TTC549 (cell line): ENCODE results near the gene WFIKKN1.

Experiments
- FAIRE-seq: peaks from 2 replicates; lab custom pipeline; 2012; peaks lifted over from hg19 to GRCh38; lab: Jason Lieb, UNC

Gene WFIKKN1

DNA sequence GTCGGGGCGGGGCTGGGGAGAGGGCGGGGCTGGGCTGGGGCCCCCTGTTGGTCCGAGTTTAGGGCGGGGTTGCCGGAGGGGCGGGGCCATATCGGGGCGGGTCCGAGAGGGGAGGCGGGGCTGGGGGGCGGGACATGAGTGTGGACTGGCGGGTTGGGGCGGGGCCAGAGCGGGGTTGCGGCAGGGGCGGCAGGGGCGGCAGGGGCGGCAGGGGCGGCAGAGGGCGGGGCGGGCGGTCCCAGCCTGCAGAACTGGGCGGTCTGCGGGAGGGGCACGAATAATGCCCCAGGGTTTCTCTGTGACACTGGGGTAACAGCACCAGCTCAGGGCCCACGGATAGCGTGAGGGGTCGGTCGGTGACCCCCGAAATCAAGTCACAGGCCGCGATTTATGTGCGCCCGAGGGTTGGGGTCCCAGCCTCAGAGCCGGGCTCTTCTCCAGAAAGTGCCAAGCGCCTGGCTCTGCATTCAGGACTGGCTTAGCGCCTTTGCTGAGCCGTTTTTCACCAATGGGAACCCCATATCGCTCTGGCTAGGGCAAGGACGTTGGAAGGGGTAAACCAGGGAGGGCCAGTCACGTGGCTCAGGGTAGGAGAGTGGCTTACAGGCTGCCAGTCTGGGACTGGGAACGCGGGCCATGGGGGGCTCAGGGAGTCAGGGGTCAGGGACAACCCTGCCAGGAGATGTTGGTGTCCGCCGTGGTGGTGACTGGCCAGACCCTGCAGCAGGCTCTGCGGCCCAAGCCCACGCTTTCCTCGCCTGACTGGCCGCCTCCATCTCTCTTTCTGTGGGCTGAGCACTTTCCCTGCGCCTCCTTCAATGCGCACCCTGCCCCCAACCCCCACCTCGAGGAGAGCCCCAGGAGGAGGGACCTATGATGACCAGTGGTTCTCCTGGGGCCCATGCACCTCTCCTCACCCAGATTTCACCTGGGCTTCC lies 6.6 kb downstream of the WFIKKN1 start:
- no peak for FAIRE-seq

DNA sequence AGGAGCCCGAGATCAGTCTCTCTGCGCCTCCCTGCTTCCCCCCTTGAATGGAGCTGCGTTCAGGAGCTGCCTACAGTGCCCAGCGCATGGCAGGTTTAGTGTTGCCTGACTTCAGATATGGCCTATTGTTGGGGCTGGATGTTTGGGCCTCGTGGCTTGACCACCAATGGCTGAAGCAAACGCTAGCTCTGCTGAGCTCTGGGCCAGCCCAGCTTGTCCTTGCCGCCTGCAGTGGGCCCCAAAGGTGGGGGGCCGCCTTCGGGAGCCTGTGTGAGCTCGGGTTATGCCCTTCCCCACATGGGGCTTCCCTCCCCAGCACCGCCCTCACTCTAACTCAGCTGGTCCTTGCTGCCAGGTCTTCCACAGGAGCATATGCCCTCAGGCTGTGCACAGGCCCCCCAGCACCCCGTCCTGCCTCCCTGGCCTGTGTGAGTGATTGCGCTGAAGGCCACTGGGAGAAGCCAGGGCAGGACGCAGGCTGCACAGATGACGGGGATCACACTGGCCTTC lies 7.3 kb downstream of the WFIKKN1 start:
- FAIRE-seq = no peak

DNA sequence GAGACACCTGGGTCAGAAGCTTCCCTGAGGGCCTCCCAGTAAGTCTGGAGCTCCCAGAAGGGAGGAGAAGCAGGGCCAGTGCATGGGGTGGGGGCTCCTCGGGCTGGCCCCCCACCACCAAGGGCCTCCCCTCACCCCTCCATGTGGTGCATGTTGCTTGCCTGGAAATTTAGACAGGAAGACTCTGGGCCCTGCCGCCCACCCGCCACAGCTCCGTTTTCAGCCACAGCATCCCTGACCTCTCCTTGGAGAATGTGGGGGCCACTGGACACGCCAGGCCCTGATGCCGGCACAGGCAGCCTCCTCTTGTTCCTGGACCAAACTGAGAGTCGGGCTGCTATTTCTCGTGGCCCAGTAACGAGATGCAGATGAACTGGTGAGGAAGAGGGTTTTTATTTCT lies 8.1 kb downstream of the WFIKKN1 start:
- no peak for FAIRE-seq

DNA sequence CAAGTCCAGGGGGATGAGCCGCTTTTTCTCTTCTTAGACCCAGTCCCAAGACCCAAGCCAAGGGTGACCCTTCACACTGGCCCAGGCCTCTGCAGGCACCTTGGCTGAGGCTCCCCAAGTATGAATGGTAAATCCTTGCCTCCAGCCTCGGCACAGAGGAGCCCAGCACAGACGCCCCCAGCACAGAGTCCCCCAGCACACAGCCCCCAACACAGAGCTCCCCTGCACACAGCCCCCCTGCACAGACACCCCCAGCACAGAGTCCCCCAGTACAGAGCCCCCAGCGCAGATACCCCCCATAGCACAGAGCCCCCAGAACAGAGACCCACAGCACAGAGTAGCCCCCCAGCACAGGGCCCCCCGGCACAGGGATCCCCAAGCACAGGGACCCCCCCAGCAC lies 9.8 kb downstream of the WFIKKN1 start:
- FAIRE-seq = no peak

DNA sequence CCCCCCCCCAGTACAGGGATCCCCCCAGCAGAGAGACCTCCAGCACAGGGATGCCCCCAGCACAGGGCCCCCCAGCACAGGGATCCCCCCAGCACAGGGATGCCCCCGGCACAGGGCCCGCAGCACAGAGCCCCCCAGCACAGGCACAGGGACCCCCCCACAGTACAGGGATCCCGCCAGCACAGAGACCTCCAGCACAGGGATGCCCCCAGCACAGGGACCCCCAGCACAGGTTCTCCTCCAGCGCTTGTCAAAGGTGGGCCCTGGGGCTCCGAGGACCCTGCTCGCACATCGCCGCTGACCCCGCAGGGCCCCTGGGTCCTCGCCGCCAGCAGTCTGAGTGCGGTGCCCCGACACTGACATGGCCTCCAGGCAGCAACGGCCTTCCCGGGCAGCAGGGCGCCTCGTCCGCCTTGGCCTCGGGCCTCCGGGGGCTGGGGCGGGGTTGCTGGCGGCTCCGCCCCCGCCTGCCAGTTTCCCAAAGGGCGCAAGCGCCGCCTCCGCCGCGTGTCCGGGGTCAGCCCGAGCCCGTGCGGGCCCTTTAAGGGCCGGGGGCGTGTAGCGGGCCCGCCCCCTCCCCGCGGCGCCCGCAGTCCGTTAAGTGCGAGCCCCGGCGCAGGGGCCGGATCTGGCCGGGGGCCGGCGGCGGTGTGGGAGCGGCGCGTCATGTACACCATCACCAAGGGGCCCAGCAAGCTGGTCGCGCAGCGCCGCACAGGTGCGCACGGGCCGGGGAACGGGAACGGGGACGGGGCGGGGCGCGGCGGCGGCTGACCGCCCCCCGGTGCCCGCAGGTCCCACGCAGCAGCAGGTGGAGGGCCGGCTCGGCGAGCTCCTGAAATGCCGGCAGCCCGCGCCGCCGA lies 10.8 kb downstream of the WFIKKN1 start, which contains the start of gene MCRIP2:
Gene MCRIP2, plus strand, starts transcription at position 503 of the 863 bp plus-strand sequence. Its CDS starts 164 bp downstream, at position 667.
- FAIRE-seq = no peak

DNA sequence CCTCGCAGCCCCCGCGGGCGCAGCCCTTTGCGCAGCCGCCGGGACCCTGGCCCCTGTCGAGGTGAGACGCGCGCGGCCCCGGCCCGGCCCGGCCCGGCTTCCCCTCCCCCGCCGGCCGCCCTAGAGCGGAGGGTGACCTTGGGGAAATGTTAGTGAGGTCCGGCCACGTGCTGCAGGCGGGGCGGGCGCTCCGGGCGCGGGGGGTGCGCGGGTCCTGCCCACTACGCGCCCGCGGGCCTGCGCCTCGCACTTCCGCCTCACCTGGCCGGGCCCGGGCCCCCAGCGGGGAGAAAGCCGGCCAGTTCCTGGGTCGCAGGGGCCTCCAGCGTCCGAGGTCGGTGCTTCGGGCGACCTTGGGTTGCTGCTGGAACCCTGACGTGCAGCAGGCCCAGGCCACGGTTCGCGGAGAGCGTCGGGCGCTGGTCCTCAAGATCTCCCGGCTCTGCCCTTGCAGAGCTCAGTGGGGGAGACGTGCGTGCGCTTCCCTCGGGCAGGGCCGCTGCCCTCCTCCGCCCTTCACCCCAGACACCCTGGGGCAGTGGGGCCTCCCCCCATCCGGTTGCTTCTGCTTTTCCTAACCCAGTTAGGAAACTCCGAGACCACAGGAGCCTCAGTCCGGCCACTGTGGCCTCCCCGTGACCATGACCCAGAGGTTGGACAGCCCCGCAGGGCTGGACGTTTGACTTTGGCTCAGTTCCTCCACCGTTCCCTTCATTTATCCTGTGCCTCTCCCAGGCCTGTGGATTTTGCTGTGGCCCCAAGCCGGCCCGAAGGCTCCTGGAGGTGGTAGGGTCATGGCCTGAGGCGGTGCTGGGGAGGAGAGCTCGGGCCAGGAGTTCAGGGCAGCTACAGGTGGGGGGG lies 11.6 kb downstream of the WFIKKN1 start:
- no peak for FAIRE-seq

DNA sequence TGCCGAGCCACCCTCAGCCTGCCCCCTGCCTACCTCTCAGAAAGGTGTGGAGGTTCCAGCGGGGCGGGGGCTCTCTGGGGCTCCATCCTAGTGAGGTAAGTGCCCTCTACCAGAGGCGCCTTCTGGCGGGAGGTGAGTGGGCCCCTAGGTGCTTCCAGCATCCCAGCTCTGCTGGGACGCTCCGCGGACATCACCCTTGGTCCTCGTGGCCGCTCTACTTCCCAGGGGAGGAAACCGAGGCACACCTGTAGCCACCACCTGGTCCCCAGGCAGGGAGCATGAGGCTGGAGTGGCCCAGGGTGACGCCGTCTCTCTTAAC lies 12.2 kb downstream of the WFIKKN1 start:
- no peak for FAIRE-seq

DNA sequence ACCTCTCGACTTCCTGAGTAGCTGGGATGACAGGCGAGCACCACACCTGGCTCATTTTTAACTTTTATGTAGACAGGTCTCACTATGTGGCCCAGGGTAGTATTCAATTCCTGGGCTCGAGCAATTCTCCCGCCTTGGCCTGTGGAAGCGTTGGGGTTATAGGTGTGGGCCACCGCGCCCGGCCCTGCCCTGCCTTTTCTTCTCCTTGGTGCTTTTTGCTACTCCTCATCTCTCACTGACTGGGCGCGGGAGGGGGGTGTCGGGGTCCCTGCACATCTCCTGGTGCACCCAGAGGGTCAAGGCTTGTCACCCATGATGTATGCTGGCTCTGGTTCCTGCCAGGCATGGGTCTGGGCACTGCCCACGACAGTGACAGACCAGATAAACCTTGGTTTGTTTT lies 13.8 kb downstream of the WFIKKN1 start:
- FAIRE-seq = no peak

DNA sequence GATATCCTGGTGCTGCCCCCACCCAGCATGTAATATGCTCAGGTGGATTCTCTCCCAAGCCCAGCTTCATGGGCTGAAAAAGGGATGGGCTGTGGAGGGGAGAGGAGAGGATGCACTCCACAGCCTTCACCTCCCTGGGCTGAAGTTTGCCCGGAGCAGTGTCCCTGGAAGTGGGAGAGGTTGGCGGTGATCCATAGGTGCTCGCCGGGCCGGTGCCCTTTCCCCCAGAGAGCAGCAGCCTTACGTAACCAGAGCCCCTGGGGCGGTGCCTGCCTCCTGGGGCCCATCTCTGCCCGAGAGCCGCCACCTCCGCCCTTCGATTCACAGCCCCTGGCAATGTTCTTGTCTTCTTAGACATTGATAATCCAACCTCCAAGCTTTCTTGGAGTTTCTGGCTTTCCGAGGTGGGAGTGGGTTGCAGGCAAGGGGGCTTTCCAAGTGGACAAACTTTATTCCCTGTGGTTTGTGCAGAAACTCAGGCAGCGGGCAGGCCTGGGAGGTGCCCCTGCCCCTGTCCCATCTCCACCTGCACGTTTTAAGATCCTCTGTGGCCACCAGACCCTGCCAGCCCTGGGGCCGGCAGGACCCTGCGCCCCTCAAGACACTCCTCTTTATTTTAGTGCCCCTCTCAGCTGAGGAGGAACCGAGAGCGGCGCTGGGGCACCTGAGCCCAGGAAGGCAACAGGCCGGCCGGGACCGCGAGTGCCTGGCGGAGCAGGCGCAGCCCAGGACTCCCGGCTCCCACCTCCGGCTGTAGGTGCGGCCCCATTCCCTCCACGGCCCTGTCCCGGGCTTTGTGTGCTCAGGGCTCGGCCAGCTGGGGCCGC lies 15.3 kb downstream of the WFIKKN1 start:
- no peak for FAIRE-seq

DNA sequence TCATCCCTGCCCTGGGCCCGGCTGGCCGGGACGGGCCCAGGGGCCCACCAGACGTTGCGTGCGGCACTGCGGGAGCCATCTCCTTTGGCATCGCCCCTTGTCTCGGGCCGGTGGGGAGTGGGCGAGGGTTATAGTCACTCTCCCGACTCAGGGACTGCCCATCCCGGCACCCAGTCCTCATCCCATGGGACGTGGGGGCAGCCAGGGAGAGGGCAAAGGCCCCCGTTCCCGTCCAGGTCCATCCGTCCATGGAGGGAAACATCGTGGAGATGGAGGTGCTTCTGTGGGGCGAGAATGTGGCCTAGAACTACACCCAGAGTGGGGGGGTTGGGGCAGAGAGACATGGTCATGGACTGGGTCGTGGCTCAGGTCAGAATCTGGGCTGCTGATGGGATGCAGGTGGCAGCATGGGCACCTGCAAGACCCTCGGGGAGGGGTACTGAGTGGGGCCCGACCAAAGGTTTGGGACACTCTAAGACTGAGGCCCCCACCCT lies 15.9 kb downstream of the WFIKKN1 start:
- no peak for FAIRE-seq

DNA sequence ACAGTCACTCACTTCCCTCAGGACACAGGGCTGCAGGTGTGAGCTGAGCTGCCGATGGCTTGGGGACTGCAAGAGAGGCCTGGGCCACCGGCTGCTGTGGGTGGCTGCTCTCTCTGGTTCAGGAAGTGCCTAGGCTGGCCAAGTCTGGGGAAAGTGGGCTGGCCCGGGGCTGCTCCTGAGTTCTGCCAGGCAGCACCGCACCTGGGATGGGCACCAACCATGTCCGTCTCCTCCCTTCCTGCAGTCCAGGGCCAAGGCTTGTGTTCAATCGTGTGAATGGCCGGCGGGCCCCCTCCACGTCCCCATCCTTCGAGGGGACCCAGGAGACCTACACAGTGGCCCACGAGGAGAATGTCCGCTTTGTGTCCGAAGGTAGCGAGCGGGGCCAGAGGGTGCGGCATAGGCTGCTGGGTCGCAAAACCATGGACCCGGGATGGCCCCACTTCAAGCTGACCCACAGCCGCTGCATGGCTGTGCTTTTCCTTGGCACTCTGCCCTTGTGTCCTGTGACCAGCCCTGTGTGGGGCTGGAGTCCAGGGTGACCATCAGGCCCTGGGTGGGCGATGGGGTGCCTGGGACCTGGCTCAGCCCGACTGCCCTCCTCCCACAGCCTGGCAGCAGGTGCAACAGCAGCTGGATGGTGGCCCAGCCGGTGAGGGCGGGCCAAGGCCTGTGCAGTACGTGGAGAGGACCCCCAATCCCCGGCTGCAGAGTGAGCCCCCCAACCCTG lies 16.6 kb downstream of the WFIKKN1 start:
- no peak for FAIRE-seq

DNA sequence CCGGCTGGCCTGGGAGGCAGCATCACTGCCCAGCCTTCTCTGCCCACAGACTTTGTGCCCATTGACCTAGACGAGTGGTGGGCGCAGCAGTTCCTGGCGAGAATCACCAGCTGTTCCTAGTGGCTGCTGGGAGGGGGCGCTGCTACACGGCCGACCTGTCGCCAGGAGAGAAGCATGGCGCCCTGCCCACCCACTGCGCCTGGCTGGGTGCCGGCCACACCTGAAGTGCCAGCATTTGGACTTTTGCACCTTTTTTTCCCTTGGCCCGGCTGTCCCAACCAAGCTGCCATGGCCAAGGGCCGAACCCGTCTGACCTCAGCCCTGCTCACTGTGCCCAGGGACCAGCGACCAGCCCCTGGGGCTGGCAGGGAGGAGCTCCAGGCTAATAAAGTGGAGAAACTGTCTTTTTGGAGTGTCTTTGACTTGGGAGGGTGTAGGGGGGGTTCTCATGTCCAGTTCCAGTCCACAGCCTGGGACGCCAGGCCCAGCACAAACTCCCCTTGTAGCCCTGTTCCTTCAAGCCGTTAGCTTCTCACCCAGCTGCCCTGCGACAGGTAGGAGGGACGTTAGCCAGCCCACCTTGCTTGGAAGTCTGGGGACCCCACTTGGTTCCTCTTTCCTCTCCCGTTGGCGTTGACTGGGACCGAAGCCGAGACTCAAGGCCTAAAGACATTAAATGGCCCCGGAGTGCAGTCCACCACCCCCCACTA lies 17.4 kb downstream of the WFIKKN1 start:
- no peak for FAIRE-seq

DNA sequence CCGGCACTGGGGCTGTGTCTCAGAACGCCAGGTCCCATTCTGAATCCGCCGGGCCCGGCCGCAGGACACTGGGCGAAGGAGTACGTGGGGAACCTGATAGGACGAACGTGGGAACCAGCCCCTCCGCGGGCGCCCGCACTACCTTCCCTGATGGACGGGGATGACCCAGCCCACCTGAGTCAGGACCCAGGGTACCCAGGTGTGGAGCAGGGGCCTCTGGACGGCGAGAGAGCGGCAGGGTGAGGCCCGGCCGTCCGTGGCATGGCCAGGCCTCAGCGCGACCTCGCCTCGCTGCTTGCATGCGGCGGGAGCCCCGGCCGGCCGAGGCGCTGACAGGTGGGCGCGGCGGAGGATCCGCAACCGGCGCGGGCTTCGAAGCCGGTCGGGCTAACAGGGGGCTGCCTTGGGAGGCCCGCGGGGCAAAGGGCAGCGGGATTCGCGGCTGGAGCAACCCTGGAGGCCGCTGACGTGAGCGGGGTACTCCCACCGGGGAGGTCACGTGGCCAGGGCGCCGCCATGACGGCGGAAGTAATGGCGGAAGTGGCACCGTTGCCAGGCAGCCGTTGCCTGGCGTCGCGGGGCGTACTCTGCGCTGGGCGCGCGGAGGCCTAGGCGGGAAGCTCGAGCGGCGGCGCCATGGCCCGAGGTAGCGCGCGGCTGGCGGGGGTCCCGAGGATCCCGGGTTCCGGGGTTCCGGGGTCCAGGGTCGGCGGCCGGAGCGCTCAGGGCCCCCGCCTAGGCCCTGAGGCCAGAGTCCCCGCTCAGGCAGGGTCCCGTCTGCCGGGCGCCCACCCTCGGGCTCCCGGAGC lies 18.2 kb downstream of the WFIKKN1 start, which contains the start of gene WDR90:
Gene WDR90, plus strand, starts transcription at position 585 of the 809 bp plus-strand sequence. Its CDS starts 52 bp downstream, at position 637.
- no peak for FAIRE-seq

DNA sequence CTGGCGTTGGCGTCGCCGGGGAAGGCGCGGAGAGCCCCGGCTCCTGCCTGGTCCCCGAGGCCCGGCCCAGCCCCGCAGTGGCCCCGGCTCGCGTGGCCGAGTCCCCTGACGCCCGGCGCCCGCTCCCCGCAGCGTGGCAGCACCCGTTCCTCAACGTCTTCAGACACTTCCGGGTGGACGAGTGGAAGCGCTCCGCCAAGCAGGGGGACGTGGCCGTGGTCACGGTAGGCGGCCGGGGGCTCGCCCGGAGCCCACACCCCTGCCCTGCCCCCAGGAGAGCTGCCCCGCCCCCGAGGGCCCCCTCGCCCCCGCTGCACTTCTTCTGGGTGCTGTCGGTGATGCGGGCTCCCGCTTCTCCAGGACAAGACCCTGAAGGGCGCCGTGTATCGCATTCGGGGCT lies 18.8 kb downstream of the WFIKKN1 start:
- no peak for FAIRE-seq

DNA sequence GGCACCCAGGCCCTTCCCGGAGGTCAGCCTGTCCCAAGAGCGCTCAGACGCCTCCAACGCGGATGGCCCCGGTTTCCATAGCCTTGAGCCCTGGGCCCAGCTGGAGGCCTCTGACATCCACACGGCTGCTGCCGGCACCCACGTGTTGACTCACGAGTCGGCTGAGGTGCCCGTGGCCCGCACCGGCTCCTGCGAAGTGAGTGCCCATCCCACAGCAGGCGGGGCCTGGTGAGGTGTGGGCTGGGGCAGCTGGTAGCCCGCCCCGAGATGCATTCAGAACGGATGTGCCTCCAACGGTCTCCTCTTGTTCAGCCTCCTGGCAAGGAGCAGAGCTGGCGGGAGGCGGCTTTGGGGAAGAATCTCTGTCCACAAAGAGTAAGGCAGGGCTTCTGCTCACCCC lies 21.1 kb downstream of the WFIKKN1 start:
- FAIRE-seq = no peak

DNA sequence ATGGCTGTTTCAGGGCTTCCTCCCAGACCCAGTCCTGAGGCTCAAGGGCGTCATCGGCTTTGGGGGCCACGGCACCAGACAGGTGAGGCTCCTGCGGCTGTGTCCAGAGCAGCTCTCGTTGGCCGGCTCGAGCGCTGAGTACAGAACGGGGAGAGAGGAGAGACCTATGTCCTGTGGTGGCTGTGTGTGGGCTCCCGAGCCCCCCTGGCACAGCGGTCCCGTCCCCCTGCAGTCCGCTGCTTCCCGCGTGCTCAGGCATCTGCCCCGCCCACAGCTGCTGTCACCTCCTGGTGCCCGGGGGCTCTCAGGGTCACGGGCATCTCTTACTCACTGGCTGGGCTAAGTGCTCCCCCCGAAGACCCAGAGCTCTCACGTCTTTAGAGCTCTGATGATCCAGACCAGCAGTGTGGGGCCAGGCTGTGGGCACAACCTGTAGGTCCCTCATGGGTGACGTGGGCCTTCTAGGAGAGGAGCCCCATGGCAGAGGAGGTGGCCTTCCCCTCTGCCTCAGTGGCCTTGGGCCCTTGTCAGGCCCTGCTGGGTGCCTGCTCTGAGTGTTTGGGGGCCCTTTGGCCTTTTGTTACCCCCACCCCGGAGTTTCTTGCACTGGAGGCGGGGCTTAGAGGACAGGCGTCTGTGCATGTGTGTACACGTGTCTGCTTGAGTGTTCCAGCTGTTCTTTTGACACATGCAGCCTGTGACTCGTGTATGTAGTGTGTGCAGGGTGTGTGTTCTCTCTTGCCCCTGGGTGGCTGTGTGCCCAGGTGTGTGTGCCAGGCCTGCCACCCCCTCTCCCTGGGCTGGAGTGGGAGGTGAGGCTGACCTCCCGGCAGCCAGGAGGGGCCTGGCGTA lies 21.9 kb downstream of the WFIKKN1 start:
- FAIRE-seq = no peak

DNA sequence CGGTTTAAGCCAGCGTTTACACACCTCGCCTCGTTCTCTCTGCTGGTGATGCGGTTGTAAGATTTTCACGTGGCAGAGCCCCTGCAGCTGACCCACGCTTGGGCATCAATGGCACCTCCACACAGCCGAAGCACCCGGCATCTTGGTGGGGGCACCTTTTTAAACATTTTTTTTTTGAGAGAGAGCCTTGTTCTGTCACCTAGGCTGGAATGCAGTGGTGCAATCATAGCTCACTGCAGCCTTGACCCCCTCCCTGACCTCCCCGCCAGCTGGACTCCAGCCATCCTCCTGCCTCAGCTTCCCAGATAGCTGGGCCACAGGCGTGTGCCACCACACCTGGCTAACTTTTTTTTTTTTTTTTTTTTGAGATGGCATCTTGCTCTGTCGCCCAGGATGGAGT lies 23.2 kb downstream of the WFIKKN1 start:
- FAIRE-seq = no peak

DNA sequence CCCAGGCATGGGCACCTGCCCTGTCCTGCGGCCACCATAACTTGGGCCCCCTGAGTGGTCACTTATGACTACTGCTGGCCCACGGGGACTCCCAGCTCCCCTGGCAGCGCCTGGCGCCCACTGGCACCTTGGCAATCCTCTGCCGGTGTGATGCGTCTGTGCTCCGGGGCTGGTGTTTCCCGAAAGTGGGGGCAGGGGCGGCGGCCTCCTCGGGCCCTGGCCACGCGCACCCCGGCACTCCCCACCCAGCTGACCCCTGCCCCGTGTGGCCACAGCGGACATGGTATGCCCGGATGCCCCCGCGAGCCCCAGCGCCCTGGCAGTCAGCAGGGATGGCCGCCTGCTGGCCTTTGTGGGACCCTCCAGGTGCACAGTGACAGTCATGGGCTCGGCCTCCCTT lies 26.7 kb downstream of the WFIKKN1 start:
- FAIRE-seq = no peak
